HG02981 (cell line): ENCODE results near the gene WWC1.
A peak's percentile ranks its signal among the peaks of the same experiment; 100 is the strongest.

ENCODE experiments used
- ATAC-seq: cut with Tn5 transposase; IDR thresholded peaks from one replicate; pipeline ENCODE4 v1.9.1; 2021; ENCODE audit warnings: mild to moderate bottlenecking, moderate library complexity; ENCODE audit not compliant: unreplicated experiment

WWC1 gene

GRCh38 chr5:168474319-168474718 lies 182.9 kb downstream of the WWC1 start:
- ATAC-seq, result no peak

DNA sequence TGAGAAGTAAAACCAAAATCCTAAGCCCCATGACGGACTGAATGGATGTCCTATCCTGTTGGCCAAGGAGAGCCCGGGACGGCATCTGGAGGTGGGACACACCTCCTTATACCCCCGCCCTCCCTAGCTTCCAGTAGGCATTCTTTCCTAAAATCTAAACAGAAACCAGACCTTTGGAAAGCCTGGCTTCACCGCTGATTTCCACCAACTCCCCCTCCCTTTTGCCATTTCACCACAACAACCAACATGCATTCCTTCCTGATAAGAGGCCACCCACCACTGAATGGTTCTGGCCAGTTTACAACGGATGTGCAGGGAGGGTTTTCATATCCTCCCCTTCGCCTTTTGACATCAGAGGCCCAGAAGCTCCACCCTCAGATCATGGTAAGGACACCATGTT lies 185.6 kb downstream of the WWC1 start:
- ATAC-seq, result no peak

DNA sequence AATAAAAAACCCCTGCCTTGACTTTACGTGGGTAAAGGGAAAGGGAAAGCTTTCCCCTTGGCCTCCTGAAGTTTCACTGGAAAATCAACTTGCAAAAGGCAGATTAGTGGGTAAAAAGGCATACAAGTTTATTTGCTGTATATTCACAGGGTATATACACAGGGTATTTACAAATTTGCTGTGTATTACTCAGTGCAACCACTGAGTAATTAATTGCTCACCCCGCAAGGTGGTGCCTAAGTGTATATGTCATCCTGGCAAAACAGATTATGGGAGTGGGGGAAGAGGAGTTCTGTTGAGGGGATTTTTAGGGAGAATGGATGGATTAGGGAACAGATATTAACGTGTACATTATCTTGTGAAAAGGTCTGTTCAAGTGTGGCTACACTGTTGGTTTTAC lies 187.7 kb downstream of the WWC1 start:
- ATAC-seq, result no peak

DNA sequence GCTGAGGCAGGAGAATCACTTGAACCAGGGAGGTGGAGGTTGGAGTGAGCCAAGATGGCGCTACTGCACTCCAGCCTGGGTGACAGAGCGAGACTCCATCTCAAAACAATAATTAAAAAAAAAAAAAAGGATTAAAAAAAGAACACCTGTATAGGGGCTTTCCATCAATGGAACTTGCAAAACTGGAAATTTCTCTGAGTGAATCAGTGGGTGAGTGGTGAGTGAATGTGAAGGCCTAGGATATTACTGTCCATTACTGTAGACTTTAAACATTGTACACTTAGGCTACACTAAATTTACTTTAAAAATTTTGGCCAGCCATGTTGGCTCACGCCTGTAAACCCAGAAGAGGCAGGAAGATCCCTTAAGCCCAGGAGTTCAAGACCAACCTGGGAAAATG lies 189.2 kb downstream of the WWC1 start:
- ATAC-seq, result no peak

- peak; percentile 97 for ATAC-seq
Measured at GRCh38 chr5:168481330-168481788, 189.9 kb downstream of the WWC1 start.

GRCh38 chr5:168482361-168482760 lies 190.9 kb downstream of the WWC1 start:
- ATAC-seq, result no peak

GRCh38 chr5:168486136-168486879 lies 194.9 kb downstream of the WWC1 start, which contains the start of gene RARS1:
Gene RARS1 (plus strand): TSS chr5:168486471. CDS start chr5:168486499, 28 bp downstream.
- peak; percentile 77 for ATAC-seq

GRCh38 chr5:168489059-168489458 lies 197.6 kb downstream of the WWC1 start:
- no peak for ATAC-seq

DNA sequence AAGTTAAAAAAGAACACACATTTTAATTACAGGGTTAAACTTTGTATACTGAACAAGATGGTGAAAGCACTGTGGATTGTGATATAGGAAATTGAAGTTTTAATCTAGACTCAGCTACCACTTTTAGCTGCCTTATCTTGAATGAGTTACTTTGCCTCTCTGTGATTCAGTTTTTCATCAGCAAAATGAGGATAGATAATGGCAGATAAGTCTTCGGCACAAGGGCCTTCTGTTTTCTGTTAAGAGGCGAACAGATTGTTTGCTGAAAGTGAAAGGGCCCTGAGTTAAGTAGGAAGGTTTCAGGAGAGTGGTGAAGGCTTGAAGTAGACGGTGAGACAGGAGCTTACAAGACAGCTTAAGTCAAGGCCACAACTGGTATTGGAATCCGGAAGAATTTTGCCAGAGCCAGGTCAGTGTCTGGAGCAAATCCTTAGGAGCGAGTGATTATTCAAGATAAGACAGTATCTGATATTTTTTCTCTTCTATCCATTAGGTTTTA lies 202.7 kb downstream of the WWC1 start:
- no peak for ATAC-seq

- ATAC-seq, result no peak
Measured at GRCh38 chr5:168502563-168503237, 211.3 kb downstream of the WWC1 start.

GRCh38 chr5:168513861-168514428 lies 222.5 kb downstream of the WWC1 start:
- no peak for ATAC-seq
